Activated T-helper 1 cell treated with anti-CD3 and anti-CD28 coated beads, Interleukin-12 subunit alpha, Interleukin-12 subunit beta, Interleukin-2, Interleukin-4 antibody, amounts not matched to agents 30 ng/mL and 10 ng/mL and 1 ng/mL, durations not matched to agents 14 hours and 24 hours and 36 hours (primary cell): Measurements from ENCODE around the gene CITED2. TPM values are rescaled to one million over a fixed set of nuclear protein-coding genes. Genes with fewer than 3 reads are reported as not detected.

ENCODE experiments used
- DNase-seq: peaks from one replicate; pipeline ENCODE4 v3.0.0; 2021; ENCODE audit warnings: low spot score
- H3K27ac Mint-ChIP-seq: one replicate; pipeline ENCODE4 v1.8.0; 2021; ENCODE audit warnings: mild to moderate bottlenecking, mixed read lengths
- H3K27me3 Mint-ChIP-seq: one replicate; pipeline ENCODE4 v1.8.0; 2022; ENCODE audit warnings: mild to moderate bottlenecking, moderate library complexity, mixed read lengths; ENCODE audit not compliant: insufficient read depth
- H3K36me3 Mint-ChIP-seq: one replicate; pipeline ENCODE4 v1.8.0; 2021; ENCODE audit warnings: low read depth, mixed read lengths
- H3K4me1 Mint-ChIP-seq: one replicate; pipeline ENCODE4 v1.8.0; 2021; ENCODE audit warnings: low read depth, mixed read lengths
- H3K4me3 Mint-ChIP-seq: one replicate; pipeline ENCODE4 v1.8.0; 2021; ENCODE audit warnings: mild to moderate bottlenecking, moderate library complexity, mixed read lengths
- H3K9me3 Mint-ChIP-seq: one replicate; pipeline ENCODE4 v1.8.0; 2021; ENCODE audit warnings: mixed read lengths
- intact Hi-C: fragments of 100-400 bp; cut with micrococcal nuclease; formaldehyde crosslinking; loops from one replicate; pipeline ENCODE4 v1.15.1; 2024
- total RNA-seq: library from RNA; stranded (reverse); gene quantifications from 2 replicates; pipeline ENCODE4 v1.2.3, GENCODE V29; 2022

The CITED2 gene
- total RNA-seq, 1 donor from 2014 or later, result 73.7 TPM

DNA sequence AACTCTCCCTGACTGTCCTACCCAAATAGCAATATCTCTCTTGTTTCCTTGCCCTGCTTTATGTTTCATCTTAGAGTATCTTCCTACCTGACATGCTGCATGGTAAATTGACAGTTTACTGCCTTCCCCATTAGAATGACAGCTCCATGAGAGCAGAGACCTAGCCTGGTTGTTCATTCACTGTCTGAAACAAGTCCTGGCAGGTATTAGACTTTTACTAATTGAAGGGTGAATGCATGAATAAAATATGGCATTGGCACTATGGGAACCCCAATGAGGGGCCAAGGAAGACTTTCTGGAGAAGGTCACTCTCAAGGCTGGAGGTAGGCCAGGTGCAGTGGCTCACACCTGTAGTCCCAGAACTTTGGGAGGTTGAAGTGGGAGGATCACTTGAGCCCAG, 3.8 kb upstream of the CITED2 start:
- Mint-ChIP-seq H3K4me3 (no peak overlapping the region), H3K9me3 (no peaks in the 10 kb centered on the region), H3K27ac (no peak overlapping the region), H3K4me1 (peaks cover 16% of the 10 kb centered on the region), H3K36me3 (peaks cover 6% of the 10 kb centered on the region), H3K27me3 (peaks cover 4% of the 10 kb centered on the region)
- no peak for DNase-seq
- intact Hi-C loops, result loop anchor here (5.0 to 10.0 kb wide), 3 partner anchors 69 to 547 kb away; no protein-coding TSS in a partner anchor

- H3K27ac Mint-ChIP-seq, result no peak overlapping the region
- H3K4me3 Mint-ChIP-seq, result peak overlapping the region; percentile 87
Measured at GRCh38 chr6:139376604-139377218, 2.3 kb upstream of the CITED2 start.

DNA sequence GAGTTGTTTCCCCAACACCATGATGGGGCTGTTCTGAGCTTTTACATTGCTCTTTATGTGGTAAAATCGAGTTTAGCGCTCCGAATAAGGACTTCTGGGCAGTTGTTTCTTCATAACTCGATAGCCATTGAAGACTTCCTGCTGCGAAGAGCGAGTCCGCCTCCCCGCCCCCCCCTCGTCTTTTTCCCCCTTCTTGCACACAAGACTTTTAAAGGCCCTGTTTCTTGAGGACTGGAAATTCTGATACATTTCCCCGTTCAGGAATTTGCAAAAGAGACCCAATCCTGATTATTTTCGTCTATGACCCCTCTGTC, 1.5 kb upstream of the CITED2 start:
- no peak for DNase-seq
- Mint-ChIP-seq H3K9me3 (no peaks in the 10 kb centered on the region), H3K4me3 (peak overlapping the region; percentile 87), H3K27me3 (no peaks in the 10 kb centered on the region), H3K4me1 (peaks cover 28% of the 10 kb centered on the region), H3K27ac (peak overlapping the region; percentile 98), H3K36me3 (peaks cover 14% of the 10 kb centered on the region)
- intact Hi-C loops, result loop anchor here (5.0 to 10.0 kb wide), 3 partner anchors 71 to 549 kb away; no protein-coding TSS in a partner anchor

More at GRCh38 chr6:139376604-139377218, 2.3 kb upstream of the CITED2 start:
- DNase-seq, result no peak
- intact Hi-C loops, result loop anchor here (5.0 to 10.0 kb wide), 3 partner anchors 71 to 548 kb away; no protein-coding TSS in a partner anchor
- Mint-ChIP-seq H3K27me3 (peaks cover under 1% of the 10 kb centered on the region), H3K9me3 (no peaks in the 10 kb centered on the region), H3K4me1 (peaks cover 21% of the 10 kb centered on the region), H3K36me3 (peaks cover 11% of the 10 kb centered on the region)

DNA sequence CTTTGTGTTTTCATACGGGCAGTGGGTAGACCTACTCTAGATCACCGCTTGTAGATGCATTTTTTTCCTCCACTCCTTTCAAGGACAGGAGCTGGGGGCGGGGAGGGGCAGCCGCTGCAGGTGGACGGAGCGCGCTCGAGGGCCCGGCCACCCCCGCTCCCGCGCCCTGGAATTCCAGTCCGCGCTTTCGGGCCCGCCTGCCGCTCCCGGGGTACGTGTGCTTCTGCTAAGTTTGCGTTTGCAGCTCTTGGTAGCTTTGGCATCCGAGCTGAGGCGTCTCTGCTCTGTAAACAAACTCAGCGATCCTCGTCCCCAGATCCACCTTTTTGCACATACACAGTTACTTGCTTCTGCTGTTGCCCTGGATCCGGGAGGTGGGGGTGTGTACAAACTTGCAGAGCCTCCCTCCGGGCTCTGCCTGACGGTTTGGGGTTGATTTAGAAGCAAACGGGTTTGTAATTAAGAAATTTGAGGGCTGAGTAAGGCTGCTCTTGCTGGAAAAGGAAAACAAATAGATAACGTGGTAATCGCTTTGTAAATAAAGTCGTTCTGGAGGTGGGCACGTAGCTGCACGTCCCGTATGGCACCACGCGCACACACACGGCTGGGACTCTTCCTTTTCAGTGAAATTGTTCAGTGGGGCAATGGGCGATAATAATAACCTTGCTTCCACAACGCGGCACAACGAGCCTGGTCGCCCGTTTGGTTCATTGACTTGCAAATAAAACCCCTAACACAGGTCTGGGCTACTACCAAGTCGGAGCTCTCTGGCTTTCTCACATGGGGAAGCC, 973 bp upstream of the CITED2 start:
- peaks cover 14% of the 10 kb centered on the region for H3K36me3 Mint-ChIP-seq
- H3K27ac Mint-ChIP-seq, result peak overlapping the region; percentile 98
- H3K9me3 Mint-ChIP-seq, result no peaks in the 10 kb centered on the region
- peaks cover 31% of the 10 kb centered on the region for H3K4me1 Mint-ChIP-seq
- intact Hi-C loops, result loop anchor here (1.0 to 10.0 kb wide), 11 partner anchors 72 to 1433 kb away; partner anchors contain the start of genes ABRACL and CCDC28A
- no peaks in the 10 kb centered on the region for H3K27me3 Mint-ChIP-seq
- DNase-seq, result peak; percentile 81
- peak overlapping the region; percentile 87 for H3K4me3 Mint-ChIP-seq

DNA sequence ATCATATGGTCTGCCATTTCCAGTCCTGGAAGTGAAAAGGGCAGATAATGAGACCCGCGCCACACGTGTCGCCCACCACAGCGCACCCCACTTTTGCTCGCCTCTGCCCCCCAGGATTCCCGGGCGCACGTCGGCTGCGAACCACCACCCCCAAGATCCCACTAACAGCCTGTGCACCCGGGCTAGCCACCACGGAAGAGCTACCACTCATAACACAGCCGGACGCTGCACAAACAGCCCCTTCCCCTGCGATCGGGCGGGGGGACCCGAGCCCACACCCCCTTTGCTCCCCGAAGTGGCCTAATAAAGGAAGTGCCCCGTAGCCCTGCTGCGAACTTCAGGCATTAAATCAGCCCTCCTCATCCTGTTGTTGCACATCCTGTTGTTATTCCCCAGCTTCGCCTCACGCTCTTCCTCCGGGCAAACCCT, 506 bp downstream of the CITED2 start:
- Mint-ChIP-seq H3K4me1 (peaks cover 38% of the 10 kb centered on the region), H3K27ac (peak overlapping the region; percentile 99), H3K9me3 (no peaks in the 10 kb centered on the region), H3K36me3 (peaks cover 14% of the 10 kb centered on the region), H3K27me3 (no peaks in the 10 kb centered on the region), H3K4me3 (peak overlapping the region; percentile 99)
- DNase-seq, result no peak
- intact Hi-C loops, result loop anchor here (1.0 to 10.0 kb wide), 13 partner anchors 83 to 1435 kb away; partner anchors contain the start of genes ABRACL, CCDC28A and TXLNB

DNA sequence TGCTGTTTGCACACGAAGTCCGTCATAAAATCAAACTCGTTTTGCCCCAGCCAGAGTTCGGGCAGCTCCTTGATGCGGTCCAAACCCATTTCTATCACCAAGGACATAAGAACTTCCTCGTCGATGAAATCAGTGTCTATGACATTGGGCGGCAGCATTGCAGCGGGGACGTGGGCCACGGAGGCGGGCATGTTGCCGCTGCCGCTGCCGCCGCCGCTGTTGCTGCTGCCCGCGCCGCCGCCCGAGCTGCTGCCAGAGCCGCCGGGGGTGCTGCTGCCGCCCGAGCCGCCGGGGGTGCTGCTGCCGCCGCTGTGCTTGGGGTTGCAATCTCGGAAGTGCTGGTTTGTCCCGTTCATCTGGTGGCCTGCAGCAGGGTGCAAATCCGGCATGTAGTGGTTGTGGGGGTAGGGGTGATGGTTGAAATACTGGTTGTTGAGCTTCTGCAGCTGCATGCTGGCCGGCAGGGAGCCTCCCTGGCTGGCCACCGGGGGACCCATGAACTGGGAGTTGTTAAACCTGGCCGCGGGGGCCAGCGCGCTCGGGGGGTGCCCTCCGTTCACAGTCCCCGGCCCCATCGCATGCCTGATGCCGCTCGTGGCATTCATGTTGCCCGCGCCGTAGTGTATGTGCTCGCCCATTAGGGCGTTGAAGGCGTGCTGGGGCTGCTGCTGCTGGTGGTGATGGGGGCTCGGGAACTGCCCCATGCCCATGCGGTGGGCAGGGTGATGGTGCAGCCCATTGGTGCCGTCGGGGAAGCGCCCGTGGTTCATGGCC, 1.1 kb downstream of the CITED2 start:
- Mint-ChIP-seq H3K4me3 (peak overlapping the region; percentile 99), H3K4me1 (peaks cover 36% of the 10 kb centered on the region), H3K9me3 (no peaks in the 10 kb centered on the region), H3K27me3 (no peaks in the 10 kb centered on the region), H3K36me3 (peaks cover 14% of the 10 kb centered on the region), H3K27ac (peak overlapping the region; percentile 99)
- peak; percentile 63 for DNase-seq
- intact Hi-C loops, result loop anchor here (1.0 to 10.0 kb wide), 4 partner anchors 524 to 1401 kb away; no protein-coding TSS in a partner anchor

DNA sequence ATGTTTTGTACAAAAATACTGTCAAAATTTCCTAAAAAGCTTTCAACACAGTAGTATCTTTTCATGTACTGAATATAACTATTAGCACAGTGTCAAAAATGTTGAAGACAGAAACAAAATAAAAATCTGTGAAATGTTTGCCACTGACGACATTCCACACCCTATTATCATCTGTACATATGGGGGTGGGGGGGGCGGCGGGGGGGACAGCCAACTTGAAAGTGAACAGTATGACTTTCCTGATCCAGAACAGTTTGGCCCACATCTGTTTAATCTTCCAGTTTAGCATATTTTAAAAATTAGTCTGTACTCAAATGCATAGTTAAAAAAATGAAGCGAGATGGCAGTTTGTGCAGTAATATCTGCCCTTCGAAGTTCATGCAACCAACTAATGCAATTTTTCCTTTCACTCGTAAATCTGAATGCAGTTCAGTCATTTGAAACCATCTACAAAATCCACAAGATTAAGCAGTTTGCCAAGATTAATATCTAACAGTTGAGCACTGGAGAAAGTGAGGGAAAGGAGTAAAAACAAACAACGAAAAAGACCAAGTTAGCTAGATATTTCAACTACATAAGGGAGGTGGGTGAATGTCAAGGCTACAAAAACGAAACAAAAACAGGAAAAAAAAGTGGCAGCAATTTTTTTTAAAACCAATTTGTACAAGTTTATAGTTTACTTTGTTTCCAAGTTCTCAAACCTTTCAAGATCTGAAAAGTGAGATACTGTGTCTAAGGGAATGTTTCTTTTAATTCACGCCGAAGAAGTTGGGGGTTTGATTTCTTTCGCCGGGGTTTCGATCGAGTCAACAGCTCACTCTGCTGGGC, 1.9 kb downstream of the CITED2 start:
- no peaks in the 10 kb centered on the region for H3K27me3 Mint-ChIP-seq
- H3K4me1 Mint-ChIP-seq, result peaks cover 43% of the 10 kb centered on the region
- intact Hi-C loops, result loop anchor here (1.0 to 10.0 kb wide), 4 partner anchors 525 to 1402 kb away; no protein-coding TSS in a partner anchor
- DNase-seq, result no peak
- H3K4me3 Mint-ChIP-seq, result peak overlapping the region; percentile 99
- no peaks in the 10 kb centered on the region for H3K9me3 Mint-ChIP-seq
- peaks cover 14% of the 10 kb centered on the region for H3K36me3 Mint-ChIP-seq
- H3K27ac Mint-ChIP-seq, result peak overlapping the region; percentile 83

GRCh38 chr6:139371421-139372203, 2.8 kb downstream of the CITED2 start:
- peaks cover 48% of the 10 kb centered on the region for H3K4me1 Mint-ChIP-seq
- H3K36me3 Mint-ChIP-seq, result peaks cover 14% of the 10 kb centered on the region
- H3K27ac Mint-ChIP-seq, result no peak overlapping the region
- intact Hi-C loops, result loop anchor here (2.0 to 10.0 kb wide), 4 partner anchors 526 to 1341 kb away; no protein-coding TSS in a partner anchor
- H3K27me3 Mint-ChIP-seq, result peaks cover 2% of the 10 kb centered on the region
- no peaks in the 10 kb centered on the region for H3K9me3 Mint-ChIP-seq
- H3K4me3 Mint-ChIP-seq, result peak overlapping the region; percentile 50
- no peak for DNase-seq

GRCh38 chr6:139370999-139371345, 3.5 kb downstream of the CITED2 start:
- Mint-ChIP-seq H3K36me3 (peaks cover 14% of the 10 kb centered on the region), H3K4me3 (no peak overlapping the region), H3K9me3 (no peaks in the 10 kb centered on the region), H3K27ac (no peak overlapping the region), H3K27me3 (peaks cover 2% of the 10 kb centered on the region), H3K4me1 (peaks cover 42% of the 10 kb centered on the region)
- DNase-seq, result no peak
- intact Hi-C loops, result loop anchor here (2.0 to 10.0 kb wide), 4 partner anchors 526 to 1341 kb away; no protein-coding TSS in a partner anchor

GRCh38 chr6:139370283-139370998, 4.0 kb downstream of the CITED2 start:
- Mint-ChIP-seq H3K27ac (no peak overlapping the region), H3K27me3 (peaks cover 2% of the 10 kb centered on the region), H3K4me1 (peaks cover 37% of the 10 kb centered on the region), H3K4me3 (no peak overlapping the region), H3K36me3 (peaks cover 14% of the 10 kb centered on the region), H3K9me3 (no peaks in the 10 kb centered on the region)
- intact Hi-C loops, result loop anchor here (2.0 to 10.0 kb wide), 4 partner anchors 527 to 1342 kb away; no protein-coding TSS in a partner anchor
- DNase-seq, result no peak
